HL-60 (cell line): ENCODE measurements around the gene ZNF664.

Experiments
- GABPA ChIP-seq: IDR thresholded peaks from 2 replicates; pipeline ENCODE4 v1.6.1; 2012; ENCODE audit warnings: low read depth
- POLR2AphosphoS5 ChIP-seq: IDR thresholded peaks from 2 replicates; pipeline ENCODE4 v1.6.1; 2012; ENCODE audit warnings: low read depth
- REST ChIP-seq: IDR thresholded peaks from 2 replicates; pipeline ENCODE4 v1.6.1; 2012; ENCODE audit warnings: low read depth; ENCODE audit not compliant: insufficient replicate concordance
- TF ChIP-seq, protein P1 (sequence below): IDR thresholded peaks from one replicate; pipeline ENCODE4 v1.5.1; 2011; ENCODE audit warnings: low read length, control low read depth, inconsistent platforms; ENCODE audit not compliant: insufficient read depth

- TF ChIP-seq POLR2AphosphoS5: no peak
- TF ChIP-seq, protein P1, sequence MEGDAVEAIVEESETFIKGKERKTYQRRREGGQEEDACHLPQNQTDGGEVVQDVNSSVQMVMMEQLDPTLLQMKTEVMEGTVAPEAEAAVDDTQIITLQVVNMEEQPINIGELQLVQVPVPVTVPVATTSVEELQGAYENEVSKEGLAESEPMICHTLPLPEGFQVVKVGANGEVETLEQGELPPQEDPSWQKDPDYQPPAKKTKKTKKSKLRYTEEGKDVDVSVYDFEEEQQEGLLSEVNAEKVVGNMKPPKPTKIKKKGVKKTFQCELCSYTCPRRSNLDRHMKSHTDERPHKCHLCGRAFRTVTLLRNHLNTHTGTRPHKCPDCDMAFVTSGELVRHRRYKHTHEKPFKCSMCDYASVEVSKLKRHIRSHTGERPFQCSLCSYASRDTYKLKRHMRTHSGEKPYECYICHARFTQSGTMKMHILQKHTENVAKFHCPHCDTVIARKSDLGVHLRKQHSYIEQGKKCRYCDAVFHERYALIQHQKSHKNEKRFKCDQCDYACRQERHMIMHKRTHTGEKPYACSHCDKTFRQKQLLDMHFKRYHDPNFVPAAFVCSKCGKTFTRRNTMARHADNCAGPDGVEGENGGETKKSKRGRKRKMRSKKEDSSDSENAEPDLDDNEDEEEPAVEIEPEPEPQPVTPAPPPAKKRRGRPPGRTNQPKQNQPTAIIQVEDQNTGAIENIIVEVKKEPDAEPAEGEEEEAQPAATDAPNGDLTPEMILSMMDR: no peak
- no peak for TF ChIP-seq REST
- no peak for TF ChIP-seq GABPA
Observed at GRCh38 chr12:123942238-123942653, 30.8 kb upstream of the ZNF664 start.
